ENCODE data around the gene MYL7. TPM values are rescaled to one million over a fixed set of nuclear protein-coding genes. Genes with fewer than 3 reads are reported as not detected.

Gene MYL7
- total RNA-seq (2021; ENCODE audit: unreplicated experiment) (not detected), Bru-seq, nascent RNA (not detected), BruChase-seq, experiment 1, labeled RNA remaining after a 2-hour chase (not detected), BruChase-seq, experiment 2, labeled RNA remaining after a 6-hour chase (not detected)
- not detected for polyA plus RNA-seq (2012; ENCODE audit: insufficient read length)
- long read RNA-seq, result 0 reads

DNA sequence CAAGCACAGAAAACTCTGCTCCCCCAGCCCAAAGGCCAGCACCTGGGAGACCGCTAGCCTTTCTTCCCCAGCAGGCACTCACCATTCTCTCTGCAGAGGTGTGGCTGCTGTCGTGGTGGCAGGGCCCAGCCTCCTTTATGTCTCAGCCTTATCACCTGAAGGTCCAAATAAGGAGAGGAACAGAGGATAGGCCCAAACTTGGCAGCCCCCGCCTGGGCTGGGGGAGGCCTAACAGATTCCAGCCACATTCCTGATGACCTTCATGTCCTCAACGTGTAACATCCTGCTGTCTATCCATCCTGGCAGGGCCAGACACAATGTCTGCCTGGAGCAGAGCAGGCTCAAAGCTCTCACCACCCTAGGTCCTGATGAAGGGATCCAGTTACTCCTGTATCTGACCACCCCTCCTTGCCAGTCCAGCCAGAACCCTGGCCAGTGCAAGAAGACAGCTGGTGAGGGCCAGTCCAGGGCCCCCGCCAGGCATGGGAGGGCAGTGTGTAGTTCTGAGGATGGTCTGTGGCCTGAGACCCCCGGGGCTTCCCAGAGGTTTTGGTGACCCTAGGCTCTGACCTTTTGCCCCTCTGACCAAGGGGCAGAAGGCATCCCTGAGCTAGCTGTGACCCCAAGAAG, at the start of gene MYL7:
Gene MYL7 (minus strand): TSS at position 112 of the 630 bp plus-strand sequence. CDS start 27 bp downstream, at position 85.
- ChIA-PET POLR2A (interaction anchor here (0.7 kb wide), 1 partner anchor 17 kb away, joined by 3 read pairs; no protein-coding TSS in a partner anchor), CTCF (interaction anchor here (1.1 kb wide), 1 partner anchor 100 kb away, joined by 3 read pairs; no protein-coding TSS in a partner anchor)
- Histone ChIP-seq H3K27me3 (ENCODE audit: control insufficient read depth, insufficient read depth, low read length) (no peaks in the 10 kb centered on the region), H3K27ac (ENCODE audit: low read length) (no peak within 1 kb of the TSS), H3K4me1 (ENCODE audit: control insufficient read depth, insufficient read depth, low read length) (no peaks in the 10 kb centered on the region), H3K36me3 (ENCODE audit: control insufficient read depth, insufficient read depth, low read length) (no peaks in the 10 kb centered on the region), H3K4me3 (ENCODE audit: low read depth in 2 of 2, low read length in 2 of 2) (no peak within 1 kb of the TSS), H3K9me3 (ENCODE audit: control insufficient read depth, insufficient read depth, low read depth, low read length) (no peaks in the 10 kb centered on the region)
- no peak for TF ChIP-seq REST (IDR thresholded peaks at IDR 0.05; ENCODE audit: insufficient read depth in 1 of 2, low read depth in 2 of 2, low read length in 1 of 2)
- no peak for TF ChIP-seq POLR2AphosphoS5 (IDR thresholded peaks at IDR 0.05; ENCODE audit: low read depth, low read length)
- TF ChIP-seq TCF7L2 (IDR thresholded peaks at IDR 0.05; ENCODE audit: low read depth, low read length), result no peak
- TF ChIP-seq CTCF (IDR thresholded peaks at IDR 0.05), result no peak
- TF ChIP-seq SIN3A (IDR thresholded peaks at IDR 0.05; ENCODE audit: borderline replicate concordance, insufficient read depth, low read depth, low read length), result no peak
- no peak for ATAC-seq
- BruUV-seq (replicated peaks), result no TSS peak
- intact Hi-C loops (cut with micrococcal nuclease; ENCODE audit: unreplicated experiment), result no loop called here
- no peak for DNase-seq (ENCODE audit: low read depth, low spot score)
- in situ Hi-C loops (cut with HindIII; ENCODE audit: low pct_unique_long_range_greater_than_20kb, low sequenced_read_pairs), result no loop called here

DNA sequence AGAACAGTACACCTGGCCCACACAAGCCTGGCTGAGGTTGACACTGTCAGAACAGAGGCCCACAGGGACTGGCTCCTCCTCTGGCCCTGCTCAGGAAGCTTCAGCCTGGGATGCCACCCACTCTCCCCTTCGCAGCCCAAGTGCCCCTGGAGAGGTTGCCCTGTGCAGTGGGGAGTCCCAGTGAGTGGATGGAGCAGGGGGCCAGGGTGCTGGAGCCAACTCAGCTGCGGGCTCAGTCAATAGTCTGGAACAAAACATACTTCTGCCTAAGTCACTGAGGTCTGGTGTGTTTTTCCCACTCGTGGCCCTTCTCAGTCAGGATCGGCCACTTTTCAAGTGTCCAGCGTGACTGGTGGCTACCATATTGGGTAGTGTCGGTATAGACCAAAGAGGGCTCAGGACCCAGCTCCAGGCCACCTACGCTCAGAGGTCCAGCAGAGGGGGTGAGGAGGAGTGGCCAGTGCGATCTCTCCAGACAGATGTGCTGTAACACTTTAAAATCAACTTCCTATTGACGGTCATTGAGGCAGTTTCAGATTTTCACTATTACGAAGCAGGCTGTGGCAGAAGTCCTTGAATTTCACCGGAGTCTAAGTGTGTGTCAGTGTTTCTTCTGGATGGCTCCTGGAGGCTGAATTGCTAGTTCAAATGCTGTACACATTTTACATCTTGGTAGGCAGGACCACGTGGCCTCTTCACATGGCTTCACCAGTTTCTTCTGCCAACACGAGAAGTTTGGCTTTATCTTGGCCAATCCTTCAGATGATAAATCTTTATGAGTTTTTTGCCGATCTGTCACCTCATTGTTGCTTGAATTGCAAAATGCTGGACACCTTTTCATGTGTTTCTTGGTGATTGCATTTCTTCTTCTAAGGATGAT, 49.1 kb upstream of the MYL7 start:
- TF ChIP-seq TCF7L2 (IDR thresholded peaks at IDR 0.05; ENCODE audit: low read depth, low read length) (no peak), REST (IDR thresholded peaks at IDR 0.05; ENCODE audit: insufficient read depth in 1 of 2, low read depth in 2 of 2, low read length in 1 of 2) (no peak), SIN3A (IDR thresholded peaks at IDR 0.05; ENCODE audit: borderline replicate concordance, insufficient read depth, low read depth, low read length) (no peak), POLR2AphosphoS5 (IDR thresholded peaks at IDR 0.05; ENCODE audit: low read depth, low read length) (no peak), CTCF (IDR thresholded peaks at IDR 0.05) (no peak)
- H3K9me3 ChIP-seq (ENCODE audit: control insufficient read depth, insufficient read depth, low read depth, low read length), result no peaks in the 10 kb centered on the region
- intact Hi-C loops (cut with micrococcal nuclease; ENCODE audit: unreplicated experiment), result no loop called here
- no peaks in the 10 kb centered on the region for H3K36me3 ChIP-seq (ENCODE audit: control insufficient read depth, insufficient read depth, low read length)
- CTCF ChIA-PET, result interaction anchor here (0.6 kb wide), 1 partner anchor 53 kb away, joined by 3 read pairs; no protein-coding TSS in a partner anchor
- POLR2A ChIA-PET, result no interaction called here
- H3K27me3 ChIP-seq (ENCODE audit: control insufficient read depth, insufficient read depth, low read length), result no peaks in the 10 kb centered on the region
- DNase-seq (ENCODE audit: low read depth, low spot score), result no peak
- peaks cover 2% of the 10 kb centered on the region for H3K4me1 ChIP-seq (ENCODE audit: control insufficient read depth, insufficient read depth, low read length)
- no peak overlapping the region for H3K4me3 ChIP-seq (ENCODE audit: low read depth in 2 of 2, low read length in 2 of 2)
- no peak for ATAC-seq
- in situ Hi-C loops (cut with HindIII; ENCODE audit: low pct_unique_long_range_greater_than_20kb, low sequenced_read_pairs), result no loop called here
- BruUV-seq (replicated peaks), result no TSS peak
- H3K27ac ChIP-seq (ENCODE audit: low read length), result no peak overlapping the region

Data from Panc1 (cell line).